Measurements from ENCODE around the gene SCYGR7.

- TF ChIP-seq CTCF (IDR thresholded peaks at IDR 0.05) (no peak), POLR2A (IDR thresholded peaks at IDR 0.05) (no peak)
Observed at GRCh38 chr2:227716501-227716900, 11.6 kb upstream of the SCYGR7 start.
